ENCODE data around the gene TPST2. TPM values are rescaled to one million over a fixed set of nuclear protein-coding genes. Genes with fewer than 3 reads are reported as not detected.

Gene TPST2
- total and polyA plus RNA-seq, 2 donors (not counting 3 experiments of a cell fraction or from before 2014, with no cell fraction given): 49.4 to 121 TPM

GRCh38 chr22:26487996-26488395 is 101.9 kb downstream of the TPST2 start:
- FAIRE-seq (no peak), DNase-seq (ENCODE audit: low read depth, low spot score) (no peak)
- peaks cover 34% of the 10 kb centered on the region for H3K79me2 ChIP-seq (ENCODE audit: control insufficient read depth, insufficient read depth, low read length)
- H3K9ac ChIP-seq (replicated peaks; ENCODE audit: extremely low read depth, insufficient read depth, low read length): no peak overlapping the region
- no peak overlapping the region for H3K4me2 ChIP-seq (ENCODE audit: insufficient read depth, low read length)
- POLR2A ChIA-PET: no interaction called here
- no peaks in the 10 kb centered on the region for H3K27me3 ChIP-seq (ENCODE audit: control insufficient read depth in 2 of 2, insufficient read depth in 2 of 2, low read length in 2 of 2)
- peaks cover 18% of the 10 kb centered on the region for H3K4me1 ChIP-seq (ENCODE audit: control insufficient read depth, extremely low read depth, insufficient read depth, low read length)
- no peak overlapping the region for H3K4me3 ChIP-seq (replicated peaks in 1 of 3; ENCODE audit: insufficient read depth in 1 of 3, low read depth in 1 of 3, low read length in 3 of 3)
- H3K9me3 ChIP-seq (replicated peaks; ENCODE audit: control insufficient read depth, insufficient read depth, low read length): no peaks in the 10 kb centered on the region
- intact Hi-C loops (cut with micrococcal nuclease): loop anchor here (5.0 kb wide), 1 partner anchor 1366 kb away; no protein-coding TSS in a partner anchor
- CTCF ChIA-PET: no interaction called here
- BruUV-seq (replicated peaks): no TSS peak
- no peaks in the 10 kb centered on the region for H3K9me1 ChIP-seq (replicated peaks; ENCODE audit: control insufficient read depth, extremely low read depth, insufficient read depth, low read length)
- H4K20me1 ChIP-seq (replicated peaks; ENCODE audit: control insufficient read depth, extremely low read depth, insufficient read depth, low read length): no peaks in the 10 kb centered on the region
- dilution Hi-C loops (cut with MboI; ENCODE audit: extremely low pct_ligation_motif_present, low sequenced_read_pairs): no loop called here
- TF ChIP-seq FOS (IDR thresholded peaks at IDR 0.05; ENCODE audit: borderline replicate concordance, insufficient read depth, low read length): no peak
- TF ChIP-seq MYC (IDR thresholded peaks at IDR 0.05; ENCODE audit: low read depth, low read length): no peak
- no peak for TF ChIP-seq MAX (IDR thresholded peaks at IDR 0.05; ENCODE audit: insufficient read depth, insufficient read length)
- TF ChIP-seq EZH2 (IDR thresholded peaks at IDR 0.05; ENCODE audit: borderline replicate concordance, low read depth, low read length, severe bottlenecking): no peak
- no peak for TF ChIP-seq JUN (IDR thresholded peaks at IDR 0.05; ENCODE audit: borderline replicate concordance, insufficient read depth, insufficient read length, low read depth)
- no peak for TF ChIP-seq GATA2 (IDR thresholded peaks at IDR 0.05; ENCODE audit: insufficient read depth, insufficient read length, low read depth, low read length)
- no peak for TF ChIP-seq POLR2A (IDR thresholded peaks at IDR 0.05; ENCODE audit: low read depth, low read length)
- no peak for TF ChIP-seq POLR2AphosphoS5 (IDR thresholded peaks at IDR 0.05; ENCODE audit: insufficient read depth, low read depth, low read length)
- TF ChIP-seq CTCF (IDR thresholded peaks at IDR 0.05; ENCODE audit: extremely low read depth in 1 of 2, insufficient read depth in 1 of 2, low read depth in 1 of 2, low read length in 2 of 2): no peak
- H3K36me3 ChIP-seq (ENCODE audit: control insufficient read depth in 2 of 2, extremely low read depth in 1 of 2, insufficient read depth in 2 of 2, low read length in 2 of 2): peaks cover 18 to 26% of the 10 kb centered on the region in 2 experiments
- H3K27ac ChIP-seq (ENCODE audit: insufficient read depth, low read depth, low read length): no peak overlapping the region
- H2AFZ ChIP-seq (ENCODE audit: low read depth, low read length): no peak overlapping the region
